ENCODE results near the gene AGBL1. TPM values are rescaled to one million over a fixed set of nuclear protein-coding genes. Genes with fewer than 3 reads are reported as not detected.

AGBL1 gene
- total RNA-seq, 1 experiment from 2014 or later = not detected

DNA sequence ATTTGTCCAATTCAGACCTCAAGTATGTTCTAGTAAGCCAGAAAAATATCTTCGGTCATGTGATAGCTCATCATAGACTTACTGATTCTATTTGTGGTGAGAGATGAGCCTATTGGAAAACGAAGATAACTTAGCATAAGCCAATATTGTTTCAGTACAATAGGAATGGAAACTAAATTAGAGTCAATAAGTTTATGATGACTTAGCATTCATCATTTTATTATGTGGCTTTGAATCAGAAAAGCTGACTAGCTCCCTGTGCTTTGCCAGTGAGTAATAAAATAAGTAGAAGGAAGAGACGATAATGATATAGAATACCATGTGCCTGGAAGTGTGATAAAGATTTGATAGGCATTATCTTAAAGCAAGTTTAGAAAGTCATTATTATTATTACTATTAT is 605.6 kb downstream of the AGBL1 start:
- no peak overlapping the region for H3K27ac Mint-ChIP-seq
- Histone ChIP-seq H3K23me2 (ENCODE audit: insufficient read length, low read depth, low read length, poor library complexity, severe bottlenecking) (no peaks in the 10 kb centered on the region), H3K27ac (ENCODE audit: insufficient read length, low read depth, low read length) (no peak overlapping the region), H2BK12ac (ENCODE audit: insufficient read length, low read depth, low read length) (no peak overlapping the region), H2AFZ (ENCODE audit: low read length) (no peak overlapping the region), H4K8ac (replicated peaks; ENCODE audit: insufficient read length, low read depth, low read length) (no peak overlapping the region), H3K9ac (ENCODE audit: extremely low read depth, insufficient read length, low read length) (no peak overlapping the region), H2BK120ac (ENCODE audit: low read depth, low read length, poor library complexity, severe bottlenecking) (no peak overlapping the region), H2AK5ac (ENCODE audit: insufficient read length, low read length) (no peak overlapping the region), H3K4me2 (ENCODE audit: insufficient read depth, insufficient read length, low read length) (no peak overlapping the region), H3K18ac (ENCODE audit: insufficient read length, low read depth, low read length) (no peak overlapping the region), H3K14ac (ENCODE audit: insufficient read depth, low read length) (no peak overlapping the region), H4K20me1 (ENCODE audit: control insufficient read depth, insufficient read depth, insufficient read length) (no peaks in the 10 kb centered on the region), H3K56ac (ENCODE audit: insufficient read length, low read depth, low read length) (no peak overlapping the region), H2BK20ac (ENCODE audit: low read depth, low read length, poor library complexity, severe bottlenecking) (no peak overlapping the region), H4K91ac (ENCODE audit: insufficient read length, low read depth, low read length) (no peak overlapping the region), H3K9me3 (ENCODE audit: control insufficient read depth, low read depth, low read length) (no peaks in the 10 kb centered on the region), H3K23ac (ENCODE audit: insufficient read length, low read depth, low read length) (no peak overlapping the region), H4K5ac (ENCODE audit: insufficient read length, low read depth, low read length) (no peak overlapping the region), H3K4me1 (ENCODE audit: insufficient read depth, low read length) (no peaks in the 10 kb centered on the region), H3K79me1 (ENCODE audit: insufficient read depth, low read depth, low read length, poor library complexity, severe bottlenecking) (no peaks in the 10 kb centered on the region), H2BK5ac (ENCODE audit: insufficient read length, low read length) (no peak overlapping the region), H3K27me3 (ENCODE audit: insufficient read depth, low read length) (no peaks in the 10 kb centered on the region), H2BK15ac (ENCODE audit: low read depth, low read length) (no peak overlapping the region), H3T11ph (ENCODE audit: low read length) (no peak overlapping the region), H3K4ac (ENCODE audit: low read depth, low read length) (no peak overlapping the region), H3K79me2 (ENCODE audit: insufficient read depth, low read length) (no peaks in the 10 kb centered on the region)
- DNase-seq = no peak
- H3K9me3 Mint-ChIP-seq = peaks cover 0 to 2% of the 10 kb centered on the region in 2 experiments; a peak in 3 of 5 replicates
- peaks cover under 1% of the 10 kb centered on the region in 2 experiments; a peak in 2 of 4 replicates for H3K4me1 Mint-ChIP-seq
- H3K4me3 Mint-ChIP-seq = no peak overlapping the region
- no peaks in the 10 kb centered on the region for H3K27me3 Mint-ChIP-seq (ENCODE audit: low read depth)
- WGBS (ENCODE audit: extremely low coverage, insufficient read length, low lambda C conversion rate) = no CpG with 5 or more reads among the region's 3 CpGs
- no peaks in the 10 kb centered on the region for H3K36me3 Mint-ChIP-seq (ENCODE audit: insufficient read depth in 1 of 3, low read depth in 3 of 3)
- TF ChIP-seq, protein P1, sequence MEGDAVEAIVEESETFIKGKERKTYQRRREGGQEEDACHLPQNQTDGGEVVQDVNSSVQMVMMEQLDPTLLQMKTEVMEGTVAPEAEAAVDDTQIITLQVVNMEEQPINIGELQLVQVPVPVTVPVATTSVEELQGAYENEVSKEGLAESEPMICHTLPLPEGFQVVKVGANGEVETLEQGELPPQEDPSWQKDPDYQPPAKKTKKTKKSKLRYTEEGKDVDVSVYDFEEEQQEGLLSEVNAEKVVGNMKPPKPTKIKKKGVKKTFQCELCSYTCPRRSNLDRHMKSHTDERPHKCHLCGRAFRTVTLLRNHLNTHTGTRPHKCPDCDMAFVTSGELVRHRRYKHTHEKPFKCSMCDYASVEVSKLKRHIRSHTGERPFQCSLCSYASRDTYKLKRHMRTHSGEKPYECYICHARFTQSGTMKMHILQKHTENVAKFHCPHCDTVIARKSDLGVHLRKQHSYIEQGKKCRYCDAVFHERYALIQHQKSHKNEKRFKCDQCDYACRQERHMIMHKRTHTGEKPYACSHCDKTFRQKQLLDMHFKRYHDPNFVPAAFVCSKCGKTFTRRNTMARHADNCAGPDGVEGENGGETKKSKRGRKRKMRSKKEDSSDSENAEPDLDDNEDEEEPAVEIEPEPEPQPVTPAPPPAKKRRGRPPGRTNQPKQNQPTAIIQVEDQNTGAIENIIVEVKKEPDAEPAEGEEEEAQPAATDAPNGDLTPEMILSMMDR (conservative IDR thresholded peaks at IDR 0.05) = no peak

Data from H9 (cell line).